ENCODE results near the gene XPNPEP2. TPM values are rescaled to one million over a fixed set of nuclear protein-coding genes. Genes with fewer than 3 reads are reported as not detected.

XPNPEP2 gene
- total RNA-seq, 1 experiment from 2014 or later = 0.11 TPM

DNA sequence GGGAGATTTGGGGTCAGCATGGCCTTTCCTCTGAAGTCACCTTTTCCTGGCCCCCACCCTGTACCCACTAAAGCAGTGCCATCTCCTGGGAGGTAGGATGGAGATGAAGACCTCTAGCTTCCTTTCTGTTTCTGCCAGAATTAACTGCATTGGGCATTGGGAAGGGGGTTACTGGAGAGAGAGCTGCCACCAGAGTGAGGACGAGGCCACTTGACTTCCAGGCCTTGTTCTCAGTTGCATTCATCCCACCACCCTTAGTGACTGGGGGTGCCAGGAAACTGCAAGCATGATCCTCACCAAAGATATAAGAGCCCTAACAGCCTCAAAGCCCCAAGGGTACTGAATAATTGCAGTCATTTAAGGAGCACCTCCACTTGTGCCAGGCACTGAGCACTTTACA is 56.8 kb downstream of the XPNPEP2 start (continued):
- TF ChIP-seq SMAD3 (CRISPR knock-in tag; IDR thresholded peaks at IDR 0.05; ENCODE audit: borderline replicate concordance) (no peak), JUN (CRISPR knock-in tag; IDR thresholded peaks at IDR 0.05) (no peak), ESRRA (CRISPR knock-in tag; IDR thresholded peaks at IDR 0.05; ENCODE audit: borderline replicate concordance) (no peak), MYBL2 (CRISPR knock-in tag; IDR thresholded peaks at IDR 0.05) (no peak)
- TF ChIP-seq, protein P1, sequence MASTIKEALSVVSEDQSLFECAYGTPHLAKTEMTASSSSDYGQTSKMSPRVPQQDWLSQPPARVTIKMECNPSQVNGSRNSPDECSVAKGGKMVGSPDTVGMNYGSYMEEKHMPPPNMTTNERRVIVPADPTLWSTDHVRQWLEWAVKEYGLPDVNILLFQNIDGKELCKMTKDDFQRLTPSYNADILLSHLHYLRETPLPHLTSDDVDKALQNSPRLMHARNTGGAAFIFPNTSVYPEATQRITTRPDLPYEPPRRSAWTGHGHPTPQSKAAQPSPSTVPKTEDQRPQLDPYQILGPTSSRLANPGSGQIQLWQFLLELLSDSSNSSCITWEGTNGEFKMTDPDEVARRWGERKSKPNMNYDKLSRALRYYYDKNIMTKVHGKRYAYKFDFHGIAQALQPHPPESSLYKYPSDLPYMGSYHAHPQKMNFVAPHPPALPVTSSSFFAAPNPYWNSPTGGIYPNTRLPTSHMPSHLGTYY (CRISPR knock-in tag; IDR thresholded peaks at IDR 0.05) = no peak

DNA sequence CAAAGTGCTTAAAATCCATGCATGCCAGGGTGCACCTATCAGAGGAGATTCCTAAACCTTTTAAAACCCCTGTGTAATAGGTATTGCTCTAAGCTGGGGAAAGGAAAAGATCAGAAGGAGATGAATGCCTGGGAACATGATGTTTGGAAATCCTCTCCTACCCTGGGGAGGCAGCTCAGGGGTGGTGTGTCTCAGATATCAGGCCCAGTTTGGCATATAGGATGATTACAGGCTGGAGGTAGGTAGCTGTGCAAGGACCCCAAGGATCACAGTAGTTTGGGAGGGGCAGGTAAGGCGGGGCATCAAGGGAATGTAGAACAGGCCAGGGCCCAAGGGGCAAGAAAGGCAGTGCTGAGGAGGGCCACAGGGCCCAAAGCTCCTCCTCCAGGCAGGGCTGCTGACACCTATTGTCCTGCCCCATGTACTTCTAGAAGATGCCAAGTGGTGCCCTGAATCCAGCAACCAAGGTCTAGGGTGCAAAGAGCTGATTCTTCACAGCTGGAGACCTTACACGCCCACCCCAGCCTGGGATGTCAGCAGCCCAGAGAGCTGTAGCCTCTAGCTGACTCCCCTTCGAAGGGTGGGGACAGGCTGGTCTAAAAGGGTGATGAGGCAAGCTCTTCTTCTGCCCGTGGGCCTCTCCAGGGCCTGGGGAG is 58.6 kb downstream of the XPNPEP2 start:
- CTCF ChIA-PET = no interaction called here
- DNase-seq (ENCODE audit: low spot score) (no peak), ATAC-seq (no peak)

DNA sequence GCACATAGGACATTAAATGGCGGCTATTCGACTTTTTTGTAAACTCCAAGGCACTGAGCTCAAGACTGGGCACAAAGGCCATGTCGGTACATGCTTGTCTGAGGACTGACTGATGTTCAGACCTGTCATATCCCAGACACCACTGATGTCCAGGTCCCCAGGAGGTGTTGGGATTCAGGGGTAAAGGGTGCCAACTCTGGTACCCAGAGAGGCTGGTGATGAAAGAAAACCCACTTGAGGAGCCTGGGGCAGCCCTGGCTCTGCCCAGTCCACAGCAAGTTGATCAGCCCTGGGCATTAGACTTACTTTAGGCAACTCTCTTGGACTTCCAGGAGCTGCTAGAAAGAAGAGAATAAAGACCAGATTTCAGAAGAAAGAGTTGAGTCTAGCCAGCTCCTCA is 59.7 kb downstream of the XPNPEP2 start:
- POLR2A ChIA-PET = no interaction called here
- Mint-ChIP-seq H3K27ac (no peak overlapping the region), H3K4me1 (no peaks in the 10 kb centered on the region), H3K4me3 (no peak overlapping the region), H3K36me3 (no peaks in the 10 kb centered on the region), H3K27me3 (ENCODE audit: low read depth) (no peaks in the 10 kb centered on the region), H3K9me3 (no peaks in the 10 kb centered on the region)
- TF ChIP-seq, protein P2, sequence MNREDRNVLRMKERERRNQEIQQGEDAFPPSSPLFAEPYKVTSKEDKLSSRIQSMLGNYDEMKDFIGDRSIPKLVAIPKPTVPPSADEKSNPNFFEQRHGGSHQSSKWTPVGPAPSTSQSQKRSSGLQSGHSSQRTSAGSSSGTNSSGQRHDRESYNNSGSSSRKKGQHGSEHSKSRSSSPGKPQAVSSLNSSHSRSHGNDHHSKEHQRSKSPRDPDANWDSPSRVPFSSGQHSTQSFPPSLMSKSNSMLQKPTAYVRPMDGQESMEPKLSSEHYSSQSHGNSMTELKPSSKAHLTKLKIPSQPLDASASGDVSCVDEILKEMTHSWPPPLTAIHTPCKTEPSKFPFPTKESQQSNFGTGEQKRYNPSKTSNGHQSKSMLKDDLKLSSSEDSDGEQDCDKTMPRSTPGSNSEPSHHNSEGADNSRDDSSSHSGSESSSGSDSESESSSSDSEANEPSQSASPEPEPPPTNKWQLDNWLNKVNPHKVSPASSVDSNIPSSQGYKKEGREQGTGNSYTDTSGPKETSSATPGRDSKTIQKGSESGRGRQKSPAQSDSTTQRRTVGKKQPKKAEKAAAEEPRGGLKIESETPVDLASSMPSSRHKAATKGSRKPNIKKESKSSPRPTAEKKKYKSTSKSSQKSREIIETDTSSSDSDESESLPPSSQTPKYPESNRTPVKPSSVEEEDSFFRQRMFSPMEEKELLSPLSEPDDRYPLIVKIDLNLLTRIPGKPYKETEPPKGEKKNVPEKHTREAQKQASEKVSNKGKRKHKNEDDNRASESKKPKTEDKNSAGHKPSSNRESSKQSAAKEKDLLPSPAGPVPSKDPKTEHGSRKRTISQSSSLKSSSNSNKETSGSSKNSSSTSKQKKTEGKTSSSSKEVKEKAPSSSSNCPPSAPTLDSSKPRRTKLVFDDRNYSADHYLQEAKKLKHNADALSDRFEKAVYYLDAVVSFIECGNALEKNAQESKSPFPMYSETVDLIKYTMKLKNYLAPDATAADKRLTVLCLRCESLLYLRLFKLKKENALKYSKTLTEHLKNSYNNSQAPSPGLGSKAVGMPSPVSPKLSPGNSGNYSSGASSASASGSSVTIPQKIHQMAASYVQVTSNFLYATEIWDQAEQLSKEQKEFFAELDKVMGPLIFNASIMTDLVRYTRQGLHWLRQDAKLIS (CRISPR knock-in tag; IDR thresholded peaks at IDR 0.05; ENCODE audit: borderline replicate concordance) = no peak
- TF ChIP-seq ZNF317 (CRISPR knock-in tag; IDR thresholded peaks at IDR 0.05; ENCODE audit: borderline replicate concordance, low read depth) (no peak), ZNF219 (CRISPR knock-in tag; IDR thresholded peaks at IDR 0.05; ENCODE audit: borderline replicate concordance) (no peak), PRRX2 (CRISPR knock-in tag; IDR thresholded peaks at IDR 0.05) (no peak), NR2C2 (CRISPR knock-in tag; IDR thresholded peaks at IDR 0.05) (no peak), NFYB (CRISPR knock-in tag; conservative IDR thresholded peaks at IDR 0.05; ENCODE audit: low read depth) (no peak)
- TF ChIP-seq, protein P3, sequence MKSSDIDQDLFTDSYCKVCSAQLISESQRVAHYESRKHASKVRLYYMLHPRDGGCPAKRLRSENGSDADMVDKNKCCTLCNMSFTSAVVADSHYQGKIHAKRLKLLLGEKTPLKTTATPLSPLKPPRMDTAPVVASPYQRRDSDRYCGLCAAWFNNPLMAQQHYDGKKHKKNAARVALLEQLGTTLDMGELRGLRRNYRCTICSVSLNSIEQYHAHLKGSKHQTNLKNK (CRISPR knock-in tag; IDR thresholded peaks at IDR 0.05) = no peak
- TF ChIP-seq, protein P4, sequence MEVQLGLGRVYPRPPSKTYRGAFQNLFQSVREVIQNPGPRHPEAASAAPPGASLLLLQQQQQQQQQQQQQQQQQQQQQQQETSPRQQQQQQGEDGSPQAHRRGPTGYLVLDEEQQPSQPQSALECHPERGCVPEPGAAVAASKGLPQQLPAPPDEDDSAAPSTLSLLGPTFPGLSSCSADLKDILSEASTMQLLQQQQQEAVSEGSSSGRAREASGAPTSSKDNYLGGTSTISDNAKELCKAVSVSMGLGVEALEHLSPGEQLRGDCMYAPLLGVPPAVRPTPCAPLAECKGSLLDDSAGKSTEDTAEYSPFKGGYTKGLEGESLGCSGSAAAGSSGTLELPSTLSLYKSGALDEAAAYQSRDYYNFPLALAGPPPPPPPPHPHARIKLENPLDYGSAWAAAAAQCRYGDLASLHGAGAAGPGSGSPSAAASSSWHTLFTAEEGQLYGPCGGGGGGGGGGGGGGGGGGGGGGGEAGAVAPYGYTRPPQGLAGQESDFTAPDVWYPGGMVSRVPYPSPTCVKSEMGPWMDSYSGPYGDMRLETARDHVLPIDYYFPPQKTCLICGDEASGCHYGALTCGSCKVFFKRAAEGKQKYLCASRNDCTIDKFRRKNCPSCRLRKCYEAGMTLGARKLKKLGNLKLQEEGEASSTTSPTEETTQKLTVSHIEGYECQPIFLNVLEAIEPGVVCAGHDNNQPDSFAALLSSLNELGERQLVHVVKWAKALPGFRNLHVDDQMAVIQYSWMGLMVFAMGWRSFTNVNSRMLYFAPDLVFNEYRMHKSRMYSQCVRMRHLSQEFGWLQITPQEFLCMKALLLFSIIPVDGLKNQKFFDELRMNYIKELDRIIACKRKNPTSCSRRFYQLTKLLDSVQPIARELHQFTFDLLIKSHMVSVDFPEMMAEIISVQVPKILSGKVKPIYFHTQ (CRISPR knock-in tag; IDR thresholded peaks at IDR 0.05) = no peak
- TF ChIP-seq, protein P1 (CRISPR knock-in tag; IDR thresholded peaks at IDR 0.05) = no peak
- TF ChIP-seq, protein P5, sequence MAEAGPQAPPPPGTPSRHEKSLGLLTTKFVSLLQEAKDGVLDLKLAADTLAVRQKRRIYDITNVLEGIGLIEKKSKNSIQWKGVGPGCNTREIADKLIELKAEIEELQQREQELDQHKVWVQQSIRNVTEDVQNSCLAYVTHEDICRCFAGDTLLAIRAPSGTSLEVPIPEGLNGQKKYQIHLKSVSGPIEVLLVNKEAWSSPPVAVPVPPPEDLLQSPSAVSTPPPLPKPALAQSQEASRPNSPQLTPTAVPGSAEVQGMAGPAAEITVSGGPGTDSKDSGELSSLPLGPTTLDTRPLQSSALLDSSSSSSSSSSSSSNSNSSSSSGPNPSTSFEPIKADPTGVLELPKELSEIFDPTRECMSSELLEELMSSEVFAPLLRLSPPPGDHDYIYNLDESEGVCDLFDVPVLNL (CRISPR knock-in tag; IDR thresholded peaks at IDR 0.05; ENCODE audit: borderline replicate concordance, low read depth) = no peak
- TF ChIP-seq, protein P6, sequence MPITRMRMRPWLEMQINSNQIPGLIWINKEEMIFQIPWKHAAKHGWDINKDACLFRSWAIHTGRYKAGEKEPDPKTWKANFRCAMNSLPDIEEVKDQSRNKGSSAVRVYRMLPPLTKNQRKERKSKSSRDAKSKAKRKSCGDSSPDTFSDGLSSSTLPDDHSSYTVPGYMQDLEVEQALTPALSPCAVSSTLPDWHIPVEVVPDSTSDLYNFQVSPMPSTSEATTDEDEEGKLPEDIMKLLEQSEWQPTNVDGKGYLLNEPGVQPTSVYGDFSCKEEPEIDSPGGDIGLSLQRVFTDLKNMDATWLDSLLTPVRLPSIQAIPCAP (CRISPR knock-in tag; IDR thresholded peaks at IDR 0.05) = no peak
- TF ChIP-seq, protein P7, sequence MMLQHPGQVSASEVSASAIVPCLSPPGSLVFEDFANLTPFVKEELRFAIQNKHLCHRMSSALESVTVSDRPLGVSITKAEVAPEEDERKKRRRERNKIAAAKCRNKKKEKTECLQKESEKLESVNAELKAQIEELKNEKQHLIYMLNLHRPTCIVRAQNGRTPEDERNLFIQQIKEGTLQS (CRISPR knock-in tag; conservative IDR thresholded peaks at IDR 0.05) = no peak
- TF ChIP-seq, protein P8, sequence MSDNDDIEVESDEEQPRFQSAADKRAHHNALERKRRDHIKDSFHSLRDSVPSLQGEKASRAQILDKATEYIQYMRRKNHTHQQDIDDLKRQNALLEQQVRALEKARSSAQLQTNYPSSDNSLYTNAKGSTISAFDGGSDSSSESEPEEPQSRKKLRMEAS (CRISPR knock-in tag; IDR thresholded peaks at IDR 0.05) = no peak
- no peak for DNase-seq (ENCODE audit: low spot score)
- CTCF ChIA-PET = no interaction called here
- no peak for ATAC-seq

More for the DNA sequence above, 58.6 kb downstream of the XPNPEP2 start:
- no peak for TF ChIP-seq SP1 (CRISPR knock-in tag; conservative IDR thresholded peaks at IDR 0.05)
- TF ChIP-seq, protein P9, sequence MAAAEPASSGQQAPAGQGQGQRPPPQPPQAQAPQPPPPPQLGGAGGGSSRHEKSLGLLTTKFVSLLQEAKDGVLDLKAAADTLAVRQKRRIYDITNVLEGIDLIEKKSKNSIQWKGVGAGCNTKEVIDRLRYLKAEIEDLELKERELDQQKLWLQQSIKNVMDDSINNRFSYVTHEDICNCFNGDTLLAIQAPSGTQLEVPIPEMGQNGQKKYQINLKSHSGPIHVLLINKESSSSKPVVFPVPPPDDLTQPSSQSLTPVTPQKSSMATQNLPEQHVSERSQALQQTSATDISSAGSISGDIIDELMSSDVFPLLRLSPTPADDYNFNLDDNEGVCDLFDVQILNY (CRISPR knock-in tag; IDR thresholded peaks at IDR 0.05) = no peak
- TF ChIP-seq EMX1 (CRISPR knock-in tag; IDR thresholded peaks at IDR 0.05) = no peak
- no peak for TF ChIP-seq ZNF121 (CRISPR knock-in tag; IDR thresholded peaks at IDR 0.05)
- Mint-ChIP-seq H3K4me1 (no peaks in the 10 kb centered on the region), H3K36me3 (no peaks in the 10 kb centered on the region), H3K27ac (no peak overlapping the region), H3K4me3 (no peak overlapping the region), H3K27me3 (ENCODE audit: low read depth) (no peaks in the 10 kb centered on the region), H3K9me3 (no peaks in the 10 kb centered on the region)
- POLR2A ChIA-PET = no interaction called here
